ENCODE measurements around the gene TBX1.

DNA sequence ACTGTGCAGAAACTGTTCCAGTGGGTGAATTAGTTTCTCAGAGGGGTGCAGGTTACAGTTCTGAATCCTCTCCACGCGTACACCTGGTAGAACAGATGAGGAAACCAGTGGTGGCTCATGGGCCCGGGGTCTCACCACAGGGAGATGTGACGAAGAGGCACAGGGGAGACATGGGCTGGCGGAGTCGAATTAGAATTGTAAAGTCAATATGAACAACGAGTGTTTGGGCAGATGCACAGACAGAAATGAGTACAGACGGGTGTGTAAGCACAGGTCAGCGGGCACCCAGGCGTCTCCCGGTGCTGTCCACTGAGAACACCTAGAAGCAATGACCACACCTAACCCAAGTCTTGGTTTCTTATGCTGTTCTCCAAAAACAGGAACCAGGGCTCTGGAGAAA, 52.3 kb downstream of the TBX1 start:
- TF ChIP-seq, protein P1, sequence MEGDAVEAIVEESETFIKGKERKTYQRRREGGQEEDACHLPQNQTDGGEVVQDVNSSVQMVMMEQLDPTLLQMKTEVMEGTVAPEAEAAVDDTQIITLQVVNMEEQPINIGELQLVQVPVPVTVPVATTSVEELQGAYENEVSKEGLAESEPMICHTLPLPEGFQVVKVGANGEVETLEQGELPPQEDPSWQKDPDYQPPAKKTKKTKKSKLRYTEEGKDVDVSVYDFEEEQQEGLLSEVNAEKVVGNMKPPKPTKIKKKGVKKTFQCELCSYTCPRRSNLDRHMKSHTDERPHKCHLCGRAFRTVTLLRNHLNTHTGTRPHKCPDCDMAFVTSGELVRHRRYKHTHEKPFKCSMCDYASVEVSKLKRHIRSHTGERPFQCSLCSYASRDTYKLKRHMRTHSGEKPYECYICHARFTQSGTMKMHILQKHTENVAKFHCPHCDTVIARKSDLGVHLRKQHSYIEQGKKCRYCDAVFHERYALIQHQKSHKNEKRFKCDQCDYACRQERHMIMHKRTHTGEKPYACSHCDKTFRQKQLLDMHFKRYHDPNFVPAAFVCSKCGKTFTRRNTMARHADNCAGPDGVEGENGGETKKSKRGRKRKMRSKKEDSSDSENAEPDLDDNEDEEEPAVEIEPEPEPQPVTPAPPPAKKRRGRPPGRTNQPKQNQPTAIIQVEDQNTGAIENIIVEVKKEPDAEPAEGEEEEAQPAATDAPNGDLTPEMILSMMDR (IDR thresholded peaks at IDR 0.05; ENCODE audit: borderline replicate concordance, extremely low read depth, low read length, poor library complexity, severe bottlenecking): no peak
- TF ChIP-seq EZH2 (IDR thresholded peaks at IDR 0.05; ENCODE audit: borderline replicate concordance, low read depth, low read length, severe bottlenecking): no peak

Data from DND-41 (cell line).